Mammary epithelial cell (primary cell): Measurements from ENCODE around the gene FREM1.

Experiments
- EZH2 ChIP-seq: IDR thresholded peaks from 2 replicates; pipeline ENCODE4 v1.6.1; 2012; ENCODE audit warnings: low read length, inconsistent platforms, borderline replicate concordance
- TF ChIP-seq, protein P1 (sequence below), 2 donors: IDR thresholded peaks in 1 of 2; conservative IDR thresholded peaks in 1 of 2; 2 replicates each; pipeline ENCODE4 v1.5.1; 2011 to 2012; ENCODE audit warnings: inconsistent platforms in 2 of 2, low read length in 2 of 2, mild to moderate bottlenecking in 2 of 2, control low read depth in 1 of 2, low read depth in 1 of 2; ENCODE audit not compliant: insufficient read depth in 1 of 2; ENCODE audit errors: extremely low read depth in 1 of 2

DNA sequence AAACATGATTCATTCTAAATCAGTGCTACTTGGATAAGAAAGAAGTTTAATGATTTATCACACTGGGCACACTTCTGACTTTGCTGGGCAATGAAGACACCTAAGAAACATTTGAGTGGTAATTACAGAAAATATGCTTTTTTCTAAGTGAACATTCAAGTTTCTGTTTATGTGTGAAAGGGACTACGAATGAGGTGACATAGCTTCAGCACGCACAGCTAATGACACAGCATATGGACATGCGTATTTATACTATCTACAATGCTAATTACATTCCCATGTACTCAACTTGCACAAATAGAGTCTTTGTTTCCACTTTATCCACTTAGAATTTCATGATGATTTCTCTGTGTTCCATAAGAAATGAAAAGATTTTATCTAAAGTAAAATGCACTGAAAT is 40.6 kb downstream of the FREM1 start:
- TF ChIP-seq, protein P1, sequence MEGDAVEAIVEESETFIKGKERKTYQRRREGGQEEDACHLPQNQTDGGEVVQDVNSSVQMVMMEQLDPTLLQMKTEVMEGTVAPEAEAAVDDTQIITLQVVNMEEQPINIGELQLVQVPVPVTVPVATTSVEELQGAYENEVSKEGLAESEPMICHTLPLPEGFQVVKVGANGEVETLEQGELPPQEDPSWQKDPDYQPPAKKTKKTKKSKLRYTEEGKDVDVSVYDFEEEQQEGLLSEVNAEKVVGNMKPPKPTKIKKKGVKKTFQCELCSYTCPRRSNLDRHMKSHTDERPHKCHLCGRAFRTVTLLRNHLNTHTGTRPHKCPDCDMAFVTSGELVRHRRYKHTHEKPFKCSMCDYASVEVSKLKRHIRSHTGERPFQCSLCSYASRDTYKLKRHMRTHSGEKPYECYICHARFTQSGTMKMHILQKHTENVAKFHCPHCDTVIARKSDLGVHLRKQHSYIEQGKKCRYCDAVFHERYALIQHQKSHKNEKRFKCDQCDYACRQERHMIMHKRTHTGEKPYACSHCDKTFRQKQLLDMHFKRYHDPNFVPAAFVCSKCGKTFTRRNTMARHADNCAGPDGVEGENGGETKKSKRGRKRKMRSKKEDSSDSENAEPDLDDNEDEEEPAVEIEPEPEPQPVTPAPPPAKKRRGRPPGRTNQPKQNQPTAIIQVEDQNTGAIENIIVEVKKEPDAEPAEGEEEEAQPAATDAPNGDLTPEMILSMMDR (conservative IDR thresholded peaks at IDR 0.05 in 1 of 2, IDR thresholded peaks at IDR 0.05 in 1 of 2; ENCODE audit: extremely low read depth in 1 of 2, insufficient read depth in 1 of 2, low read depth in 1 of 2, low read length in 2 of 2): no peak
- no peak for TF ChIP-seq EZH2
